Ovary (tissue), 10 donors: ENCODE results near the gene KCNJ6. TPM values are rescaled to one million over a fixed set of nuclear protein-coding genes. Genes with fewer than 3 reads are reported as not detected.

Experiments
- DNase-seq, 5 donors: peaks; one replicate each; pipeline ENCODE4 v3.0.0-alpha.2; 2019 to 2020
- H3K27ac ChIP-seq, 2 donors: fragments of 200-600 bp; one replicate each; pipeline versions ENCODE4 v1.5.1 to v1.8.0; 2019 to 2022
- H3K27me3 ChIP-seq: fragments of 200-600 bp; one replicate; pipeline ENCODE4 v1.8.0; 2022
- H3K36me3 ChIP-seq: fragments of 200-600 bp; sonication (generic); one replicate; pipeline ENCODE4 v1.5.1; 2019
- H3K4me1 ChIP-seq: one replicate; pipeline ENCODE4 v1.8.1; 2013; ENCODE audit warnings: mild to moderate bottlenecking, moderate library complexity; ENCODE audit not compliant: insufficient read depth
- H3K4me3 ChIP-seq: fragments of 200-600 bp; sonication (generic); one replicate; pipeline ENCODE4 v1.5.1; 2017
- H3K9me3 ChIP-seq, 2 donors: fragments of 200-600 bp in 1 of 2; sonication (generic) in 1 of 2; one replicate each; pipeline versions ENCODE4 v1.5.1 to v1.8.1; 2013 to 2019; ENCODE audit warnings: mild to moderate bottlenecking in 1 of 2, moderate library complexity in 1 of 2
- EP300 ChIP-seq: sonication (generic); formaldehyde crosslinking; IDR thresholded peaks from one replicate; pipeline ENCODE4 v1.6.1; 2017; ENCODE audit warnings: antibody characterized with exemption
- POLR2A ChIP-seq: fragments of 450-650 bp; IDR thresholded peaks from one replicate; pipeline ENCODE4 v1.6.1; 2017; ENCODE audit warnings: antibody characterized with exemption, mild to moderate bottlenecking, moderate library complexity
- WGBS, 3 donors: extraction: QIAGEN DNeasy Blood & Tissue Kit in 1 of 3; methylation state at CpG; one replicate each; pipeline versions ENCODE4 v1.1.5 to v1.1.7; 2013 to 2017; 5-methylcytosine and 5-hydroxymethylcytosine counted together
- intact Hi-C, 4 donors: fragments of 100-400 bp; cut with DNase I; formaldehyde crosslinking; loops; one replicate each; pipeline versions ENCODE4 v1.11.0 to v1.15.1; 2022 to 2023
- long read RNA-seq, 3 donors: library from polyadenylated mRNA in 2 of 3; unstranded in 2 of 3; transcript quantifications; one replicate each; pipeline ENCODE4 v2.0.0 and lab custom pipeline, GENCODE V29; 2021 to 2026
- polyA plus RNA-seq, 2 donors: library from polyadenylated mRNA; stranded (reverse); fragments of 200-250 nt in 1 of 2; fragments of 350-450 nt in 1 of 2; fragmentation: Illumina TruSeq in 1 of 2; extraction: RNeasy Lipid Tissue Mini Kit (QIAGEN cat#74804) in 1 of 2; gene quantifications; one replicate each; pipeline ENCODE4 v1.2.3, GENCODE V29; 2013 to 2014
- total RNA-seq, 7 donors: library from RNA; depleted of rRNA in 2 of 7; stranded (reverse); fragments of >200 nt in 2 of 7; fragmentation: NEBNext Ultra II Directional in 3 of 7; extraction: Animal tissue kit (Norgen Biotek cat#: 25700) in 3 of 7; gene quantifications; one replicate each; pipeline versions ENCODE4 v1.1.0 to v1.2.4, GENCODE V29; 2016 to 2023
- TF ChIP-seq, protein P1 (sequence below), 3 donors: fragments of 450-650 bp in 2 of 3; fragments of 200-600 bp in 1 of 3; IDR thresholded peaks; one replicate each; pipeline versions ENCODE4 v1.5.1 to v1.8.0; 2016 to 2022; ENCODE audit warnings: antibody characterized with exemption in 3 of 3, mild to moderate bottlenecking in 1 of 3
- donor health status: DM: no; HTN: no; CAD: no; lungs with moderate emphysema.
- donor health status: DM: no; HTN: no; CAD: no.
- donor health status: Bipolar disorder and iron deficiency.
- donor health status: DM: yes; HTN: yes; CAD: no.
- donor health status: DM: no; HTN: no; CAD: no.
- donor health status: DM: yes; HTN: yes; CAD: no.

The KCNJ6 gene, protein sequence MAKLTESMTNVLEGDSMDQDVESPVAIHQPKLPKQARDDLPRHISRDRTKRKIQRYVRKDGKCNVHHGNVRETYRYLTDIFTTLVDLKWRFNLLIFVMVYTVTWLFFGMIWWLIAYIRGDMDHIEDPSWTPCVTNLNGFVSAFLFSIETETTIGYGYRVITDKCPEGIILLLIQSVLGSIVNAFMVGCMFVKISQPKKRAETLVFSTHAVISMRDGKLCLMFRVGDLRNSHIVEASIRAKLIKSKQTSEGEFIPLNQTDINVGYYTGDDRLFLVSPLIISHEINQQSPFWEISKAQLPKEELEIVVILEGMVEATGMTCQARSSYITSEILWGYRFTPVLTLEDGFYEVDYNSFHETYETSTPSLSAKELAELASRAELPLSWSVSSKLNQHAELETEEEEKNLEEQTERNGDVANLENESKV
- total RNA-seq (not detected), polyA plus RNA-seq (under 1 TPM in 1 of 2 donors, not detected in 1; 0.01 TPM)
- long read RNA-seq, donor 1 = 0 reads
- long read RNA-seq, donor 2 = 0 reads
- long read RNA-seq, donor 3, partial matches to known transcripts = 0 of 1 reads
- long read RNA-seq, donor 3, other reads (novel, unspliced or antisense) = 1 of 1 reads

GRCh38 chr21:37916310-37917051 lies at the start of gene KCNJ6:
Gene KCNJ6, minus strand, starts transcription at chr21:37916457. Its CDS starts 75,775 bp downstream, at chr21:37840682.
- Histone ChIP-seq H3K36me3 (no peaks in the 10 kb centered on the region), H3K4me1 (no peaks in the 10 kb centered on the region), H3K4me3 (no peak within 1 kb of the TSS), H3K27me3 (no peaks in the 10 kb centered on the region), H3K9me3 (peaks cover 0 to 7% of the 10 kb centered on the region in 2 donors), H3K27ac (no peak within 1 kb of the TSS)
- 1 to 3% (median 1%) methylated on average over 50 to 56 of the region's 56 CpGs for WGBS, 3 donors
- TF ChIP-seq EP300 = no peak
- TF ChIP-seq, protein P1, sequence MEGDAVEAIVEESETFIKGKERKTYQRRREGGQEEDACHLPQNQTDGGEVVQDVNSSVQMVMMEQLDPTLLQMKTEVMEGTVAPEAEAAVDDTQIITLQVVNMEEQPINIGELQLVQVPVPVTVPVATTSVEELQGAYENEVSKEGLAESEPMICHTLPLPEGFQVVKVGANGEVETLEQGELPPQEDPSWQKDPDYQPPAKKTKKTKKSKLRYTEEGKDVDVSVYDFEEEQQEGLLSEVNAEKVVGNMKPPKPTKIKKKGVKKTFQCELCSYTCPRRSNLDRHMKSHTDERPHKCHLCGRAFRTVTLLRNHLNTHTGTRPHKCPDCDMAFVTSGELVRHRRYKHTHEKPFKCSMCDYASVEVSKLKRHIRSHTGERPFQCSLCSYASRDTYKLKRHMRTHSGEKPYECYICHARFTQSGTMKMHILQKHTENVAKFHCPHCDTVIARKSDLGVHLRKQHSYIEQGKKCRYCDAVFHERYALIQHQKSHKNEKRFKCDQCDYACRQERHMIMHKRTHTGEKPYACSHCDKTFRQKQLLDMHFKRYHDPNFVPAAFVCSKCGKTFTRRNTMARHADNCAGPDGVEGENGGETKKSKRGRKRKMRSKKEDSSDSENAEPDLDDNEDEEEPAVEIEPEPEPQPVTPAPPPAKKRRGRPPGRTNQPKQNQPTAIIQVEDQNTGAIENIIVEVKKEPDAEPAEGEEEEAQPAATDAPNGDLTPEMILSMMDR (IDR thresholded peaks at IDR 0.05) = no peak
- TF ChIP-seq POLR2A = no peak
- intact Hi-C loops = no loop called here
- DNase-seq = no peak

DNA sequence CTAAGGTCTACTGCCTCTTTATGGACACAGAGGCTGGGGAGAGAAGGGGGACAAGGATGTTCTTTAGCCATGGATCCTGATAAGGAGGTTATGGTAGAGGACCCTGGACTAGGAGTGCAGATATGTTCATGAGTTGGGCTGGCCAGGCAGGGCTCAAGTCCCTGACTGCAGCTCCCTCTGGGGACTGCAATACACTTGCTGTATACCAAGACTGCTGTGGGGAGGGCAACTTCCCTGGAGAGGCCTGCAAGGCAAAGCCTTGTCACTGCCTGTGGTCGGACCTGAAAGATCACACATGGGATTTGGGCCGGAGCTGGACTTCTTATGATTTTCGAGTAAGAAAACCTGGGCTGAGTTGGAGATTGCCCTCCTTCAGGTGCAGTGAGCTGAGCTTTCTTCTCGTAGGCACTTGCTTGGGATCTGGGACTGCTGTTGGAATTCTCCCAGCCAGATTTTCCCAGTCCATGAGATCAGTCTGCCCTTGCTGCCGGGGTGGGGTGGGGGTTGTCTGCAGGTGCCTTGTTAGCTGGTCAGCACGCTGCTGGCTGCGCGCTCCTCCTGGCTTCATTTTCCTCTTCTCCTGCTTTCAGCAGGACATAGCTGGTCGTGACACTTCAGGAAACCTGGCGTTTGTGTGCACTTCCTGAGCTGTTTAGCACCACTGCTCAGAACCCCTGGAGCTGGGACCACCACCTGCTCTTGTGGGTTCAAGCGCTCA lies 49.0 kb upstream of the KCNJ6 start:
- Histone ChIP-seq H3K4me1 (no peaks in the 10 kb centered on the region), H3K27ac (no peak overlapping the region), H3K36me3 (no peaks in the 10 kb centered on the region), H3K4me3 (no peak overlapping the region), H3K27me3 (no peaks in the 10 kb centered on the region), H3K9me3 (no peaks in the 10 kb centered on the region)
- no peak for DNase-seq
- TF ChIP-seq EP300 (no peak), POLR2A (no peak)
- TF ChIP-seq, protein P1 (IDR thresholded peaks at IDR 0.05) = no peak
- intact Hi-C loops = no loop called here
- 78 to 82% (median 79%) methylated on average over 11 of the region's 11 CpGs for WGBS, 3 donors

DNA sequence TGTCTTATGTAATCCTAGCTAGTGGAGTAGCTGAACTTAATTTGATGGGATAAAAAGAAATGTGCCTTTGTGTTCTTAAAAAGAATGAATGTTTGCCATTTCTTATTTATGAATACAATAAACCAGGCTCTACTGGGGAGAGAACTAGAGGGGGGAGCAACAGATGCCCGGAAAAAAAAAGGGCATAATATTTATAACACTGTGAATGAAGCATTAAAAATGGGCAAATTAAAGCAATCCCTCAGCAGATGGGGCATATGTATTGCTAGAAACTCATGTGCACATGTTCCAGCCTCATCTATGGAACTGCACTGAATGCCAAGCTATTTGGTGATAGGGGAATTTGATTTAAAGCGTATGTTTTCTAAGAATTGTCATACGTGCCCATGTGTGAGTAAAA lies 42.3 kb upstream of the KCNJ6 start:
- Histone ChIP-seq H3K27ac (no peak overlapping the region), H3K4me1 (no peaks in the 10 kb centered on the region), H3K4me3 (no peak overlapping the region), H3K36me3 (no peaks in the 10 kb centered on the region), H3K9me3 (no peaks in the 10 kb centered on the region), H3K27me3 (no peaks in the 10 kb centered on the region)
- intact Hi-C loops = no loop called here
- TF ChIP-seq EP300 = no peak
- TF ChIP-seq, protein P1 (IDR thresholded peaks at IDR 0.05) = no peak
- TF ChIP-seq POLR2A = no peak
- DNase-seq = no peak
- 62 to 85% (median 68%) methylated on average over 3 of the region's 3 CpGs for WGBS, 3 donors

GRCh38 chr21:37956772-37957171 lies 40.5 kb upstream of the KCNJ6 start:
- TF ChIP-seq, protein P1 (IDR thresholded peaks at IDR 0.05) = no peak
- no peak for TF ChIP-seq EP300
- no peak for TF ChIP-seq POLR2A

More at GRCh38 chr21:37956772-37957171, 40.5 kb upstream of the KCNJ6 start:
- intact Hi-C loops = no loop called here
- no peaks in the 10 kb centered on the region for H3K36me3 ChIP-seq
- H3K4me1 ChIP-seq = no peaks in the 10 kb centered on the region
- DNase-seq = no peak
- H3K9me3 ChIP-seq = no peaks in the 10 kb centered on the region
- 61 to 73% (median 66%) methylated on average over 9 of the region's 9 CpGs for WGBS, 3 donors
- H3K27me3 ChIP-seq = no peaks in the 10 kb centered on the region
- no peak overlapping the region for H3K27ac ChIP-seq
- H3K4me3 ChIP-seq = no peak overlapping the region
